ENCODE measurements around the gene ZC3HAV1.
"Not testable (repeated sequence)": the region's sequence is repeated elsewhere in the genome, so short reads cannot be mapped to it uniquely, and the experiment has no call there.

Gene ZC3HAV1

DNA sequence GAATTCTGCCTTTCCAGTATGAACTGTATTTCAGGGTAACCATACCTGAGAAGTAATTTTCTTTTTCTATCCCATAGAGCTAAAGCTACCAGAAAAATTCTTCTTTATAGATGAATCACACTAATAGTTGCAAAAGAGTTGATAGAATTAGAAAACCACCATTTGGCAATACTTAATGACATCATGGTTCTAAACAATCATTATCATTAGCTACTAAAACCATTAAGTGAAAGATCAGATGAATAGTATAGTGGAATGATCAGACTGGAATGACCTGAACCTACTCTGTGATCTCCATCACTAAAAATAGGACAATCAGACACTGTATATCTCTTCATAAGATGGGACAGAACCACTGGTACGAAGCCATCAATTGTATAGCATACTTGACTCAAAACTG is 53.8 kb downstream of the ZC3HAV1 start:
- no peaks in the 10 kb centered on the region for H3K4me1 ChIP-seq (ENCODE audit: control insufficient read depth, insufficient read depth, low read length)
- peaks cover 11% of the 10 kb centered on the region for H3K36me3 ChIP-seq (ENCODE audit: control insufficient read depth, insufficient read depth, low read length)
- no peak overlapping the region for H3K9ac ChIP-seq (ENCODE audit: low read length)
- H3K27ac ChIP-seq (ENCODE audit: low read depth, low read length) = no peak overlapping the region
- no peak overlapping the region for H3K4me3 ChIP-seq (ENCODE audit: low read length)
- no peaks in the 10 kb centered on the region for H3K27me3 ChIP-seq (ENCODE audit: control insufficient read depth, insufficient read depth, low read length)

DNA sequence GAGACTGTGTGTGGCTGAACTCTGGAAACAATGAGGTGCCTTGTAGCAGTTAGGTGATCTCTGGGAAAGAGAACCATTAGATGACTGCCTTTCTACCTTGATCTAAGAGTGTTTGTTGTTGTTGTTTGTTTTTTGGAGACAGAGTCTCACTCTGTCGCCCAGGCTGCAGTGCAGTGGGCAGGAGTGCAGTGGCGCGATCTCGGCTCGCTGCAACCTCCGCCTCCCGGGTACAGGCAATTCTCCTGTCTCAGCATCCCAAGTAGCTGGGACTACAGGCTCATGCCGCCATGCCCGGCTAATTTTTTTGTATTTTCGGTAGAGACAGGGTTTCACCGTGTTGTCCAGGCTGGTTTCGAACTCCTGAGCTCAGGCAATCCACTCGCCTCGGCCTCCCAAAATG is 54.9 kb downstream of the ZC3HAV1 start:
- not testable (repeated sequence) for H3K9ac ChIP-seq (ENCODE audit: low read length); H3K27ac ChIP-seq (ENCODE audit: low read depth, low read length); H3K4me1 ChIP-seq (ENCODE audit: control insufficient read depth, insufficient read depth, low read length); H3K4me3 ChIP-seq (ENCODE audit: low read length); H3K27me3 ChIP-seq (ENCODE audit: control insufficient read depth, insufficient read depth, low read length)
- peaks cover 11% of the 10 kb centered on the region for H3K36me3 ChIP-seq (ENCODE audit: control insufficient read depth, insufficient read depth, low read length)

DNA sequence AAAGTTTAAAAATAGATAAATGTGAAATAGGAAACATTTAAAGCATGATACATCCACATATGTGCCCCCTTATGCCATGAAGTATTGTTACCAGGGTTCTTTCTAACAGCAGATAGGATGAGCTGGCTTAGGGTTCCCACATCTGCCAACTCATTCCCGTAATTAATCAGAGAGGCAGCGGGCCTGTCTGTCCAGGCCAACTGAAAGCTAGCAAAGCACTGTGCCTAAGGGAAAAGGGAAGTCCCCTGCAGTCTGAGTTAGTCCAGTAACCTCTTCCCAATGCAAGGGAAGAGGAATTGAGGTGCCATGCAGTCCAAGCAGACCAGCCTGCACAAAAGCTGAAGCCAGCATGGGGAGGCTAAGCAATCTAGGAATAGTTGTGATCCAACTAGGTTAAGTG is 55.4 kb downstream of the ZC3HAV1 start:
- H3K9ac ChIP-seq (ENCODE audit: low read length) = no peak overlapping the region
- no peak overlapping the region for H3K4me3 ChIP-seq (ENCODE audit: low read length)
- peaks cover 14% of the 10 kb centered on the region for H3K36me3 ChIP-seq (ENCODE audit: control insufficient read depth, insufficient read depth, low read length)
- H3K27ac ChIP-seq (ENCODE audit: low read depth, low read length) = no peak overlapping the region
- no peaks in the 10 kb centered on the region for H3K27me3 ChIP-seq (ENCODE audit: control insufficient read depth, insufficient read depth, low read length)
- no peaks in the 10 kb centered on the region for H3K4me1 ChIP-seq (ENCODE audit: control insufficient read depth, insufficient read depth, low read length)

DNA sequence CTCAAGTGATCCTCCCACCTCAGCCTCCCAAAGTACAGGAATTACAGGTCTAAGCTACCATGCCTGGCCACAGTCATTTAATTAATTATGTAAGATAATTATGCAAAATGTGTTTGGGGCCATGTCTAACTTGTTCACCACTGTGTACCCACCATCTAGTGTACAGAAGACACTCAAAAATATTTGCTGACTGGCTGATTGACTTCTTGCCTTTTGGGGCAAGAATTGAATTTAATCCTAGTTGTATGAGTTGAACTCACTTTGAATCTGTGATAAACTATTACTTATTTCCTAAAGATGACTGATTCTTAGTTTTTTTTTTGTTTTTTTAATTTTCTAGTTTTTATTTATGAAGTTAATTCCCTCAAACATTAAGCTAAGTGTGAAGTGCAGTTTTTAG is 57.9 kb downstream of the ZC3HAV1 start:
- no peak overlapping the region for H3K9ac ChIP-seq (ENCODE audit: low read length)
- no peak overlapping the region for H3K4me3 ChIP-seq (ENCODE audit: low read length)
- no peaks in the 10 kb centered on the region for H3K27me3 ChIP-seq (ENCODE audit: control insufficient read depth, insufficient read depth, low read length)
- H3K4me1 ChIP-seq (ENCODE audit: control insufficient read depth, insufficient read depth, low read length) = no peaks in the 10 kb centered on the region
- no peak overlapping the region for H3K27ac ChIP-seq (ENCODE audit: low read depth, low read length)
- peaks cover 15% of the 10 kb centered on the region for H3K36me3 ChIP-seq (ENCODE audit: control insufficient read depth, insufficient read depth, low read length)

DNA sequence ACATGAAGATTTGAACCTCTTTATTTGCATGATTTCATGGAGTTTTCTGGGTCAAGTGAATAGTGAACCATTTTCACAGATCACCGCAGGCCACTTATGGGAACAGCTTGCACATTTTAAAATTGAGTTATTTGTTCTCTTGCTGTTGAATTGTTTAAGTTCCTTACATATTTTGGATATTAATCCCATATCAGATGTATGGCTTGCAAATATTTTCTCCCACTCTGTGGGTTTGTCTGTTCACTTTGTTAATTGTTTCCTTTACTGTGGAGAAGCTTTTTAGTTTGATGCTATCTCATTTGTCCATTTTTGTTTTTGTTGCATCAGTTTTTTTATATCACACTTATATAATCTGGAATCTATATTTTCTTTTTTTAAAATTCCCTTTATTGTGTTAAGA is 59.6 kb downstream of the ZC3HAV1 start:
- H3K4me1 ChIP-seq (ENCODE audit: control insufficient read depth, insufficient read depth, low read length) = no peaks in the 10 kb centered on the region
- no peaks in the 10 kb centered on the region for H3K27me3 ChIP-seq (ENCODE audit: control insufficient read depth, insufficient read depth, low read length)
- no peak overlapping the region for H3K4me3 ChIP-seq (ENCODE audit: low read length)
- H3K36me3 ChIP-seq (ENCODE audit: control insufficient read depth, insufficient read depth, low read length) = peaks cover 22% of the 10 kb centered on the region
- no peak overlapping the region for H3K27ac ChIP-seq (ENCODE audit: low read depth, low read length)
- no peak overlapping the region for H3K9ac ChIP-seq (ENCODE audit: low read length)

DNA sequence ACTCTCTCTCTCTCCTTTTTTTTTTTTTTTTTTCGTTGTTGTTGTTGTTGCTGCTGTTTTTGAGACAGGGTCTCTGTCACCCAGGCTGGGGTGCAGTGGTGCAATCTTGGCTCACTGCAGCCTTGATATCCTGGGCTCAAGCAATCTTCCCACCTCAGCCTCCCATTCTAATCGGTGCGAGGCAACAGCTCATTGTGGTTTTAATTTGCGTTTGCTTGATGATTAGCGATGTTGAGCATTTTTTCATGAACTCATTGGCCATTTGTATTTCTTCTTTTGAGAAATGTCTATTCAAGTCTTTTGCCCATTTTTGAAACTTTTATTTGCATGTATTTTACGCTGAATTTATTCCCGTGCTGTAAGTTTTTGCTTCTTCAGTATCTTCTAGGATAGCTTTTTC is 60.4 kb downstream of the ZC3HAV1 start:
- Histone ChIP-seq H3K27ac (ENCODE audit: low read depth, low read length) (no peak overlapping the region), H3K9ac (ENCODE audit: low read length) (no peak overlapping the region), H3K4me1 (ENCODE audit: control insufficient read depth, insufficient read depth, low read length) (no peaks in the 10 kb centered on the region), H3K27me3 (ENCODE audit: control insufficient read depth, insufficient read depth, low read length) (no peaks in the 10 kb centered on the region), H3K36me3 (ENCODE audit: control insufficient read depth, insufficient read depth, low read length) (peaks cover 17% of the 10 kb centered on the region), H3K4me3 (ENCODE audit: low read length) (no peak overlapping the region)

DNA sequence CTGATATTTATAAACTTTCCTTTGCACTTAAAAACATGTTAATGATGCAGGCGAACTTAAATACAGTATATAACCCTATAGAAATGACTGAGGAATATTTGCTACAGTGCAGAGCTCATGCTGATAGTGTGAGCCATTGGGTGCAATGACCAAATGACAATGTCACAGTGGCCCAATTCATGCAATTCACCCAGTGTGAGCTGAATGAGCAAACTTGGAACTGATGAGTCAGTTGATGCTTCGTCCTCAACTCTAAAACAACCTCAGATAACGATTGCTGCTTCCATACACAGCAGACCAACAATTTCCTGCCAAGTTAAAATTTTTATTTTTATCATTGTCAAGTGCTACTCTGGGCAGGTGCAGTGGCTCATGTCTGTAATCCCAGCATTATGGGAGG is 61.5 kb downstream of the ZC3HAV1 start:
- no peaks in the 10 kb centered on the region for H3K4me1 ChIP-seq (ENCODE audit: control insufficient read depth, insufficient read depth, low read length)
- no peak overlapping the region for H3K9ac ChIP-seq (ENCODE audit: low read length)
- H3K36me3 ChIP-seq (ENCODE audit: control insufficient read depth, insufficient read depth, low read length) = peaks cover 13% of the 10 kb centered on the region
- no peak overlapping the region for H3K27ac ChIP-seq (ENCODE audit: low read depth, low read length)
- H3K4me3 ChIP-seq (ENCODE audit: low read length) = no peak overlapping the region
- H3K27me3 ChIP-seq (ENCODE audit: control insufficient read depth, insufficient read depth, low read length) = no peaks in the 10 kb centered on the region

DNA sequence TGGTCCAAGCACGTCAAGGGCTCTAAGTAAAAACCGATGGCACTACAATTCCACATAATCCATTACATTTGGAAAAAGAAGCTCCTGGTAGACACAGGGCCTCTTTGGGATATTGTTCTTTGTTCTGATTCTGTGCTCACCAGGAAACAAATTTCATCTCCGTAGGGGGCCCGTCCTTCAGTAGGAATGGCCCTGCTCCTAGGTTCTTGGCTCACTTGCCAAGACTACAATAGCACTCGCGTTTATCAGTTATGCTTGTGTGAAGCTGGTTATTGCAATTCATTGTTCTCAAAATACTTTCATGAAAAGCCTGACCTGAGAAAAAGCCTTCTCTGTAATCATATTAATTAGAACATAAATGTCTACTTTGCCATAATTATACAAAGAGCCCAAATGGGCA is 63.4 kb downstream of the ZC3HAV1 start:
- Histone ChIP-seq H3K27ac (ENCODE audit: low read depth, low read length) (no peak overlapping the region), H3K9ac (ENCODE audit: low read length) (no peak overlapping the region), H3K4me1 (ENCODE audit: control insufficient read depth, insufficient read depth, low read length) (no peaks in the 10 kb centered on the region), H3K36me3 (ENCODE audit: control insufficient read depth, insufficient read depth, low read length) (peaks cover 13% of the 10 kb centered on the region), H3K4me3 (ENCODE audit: low read length) (no peak overlapping the region), H3K27me3 (ENCODE audit: control insufficient read depth, insufficient read depth, low read length) (no peaks in the 10 kb centered on the region)

DNA sequence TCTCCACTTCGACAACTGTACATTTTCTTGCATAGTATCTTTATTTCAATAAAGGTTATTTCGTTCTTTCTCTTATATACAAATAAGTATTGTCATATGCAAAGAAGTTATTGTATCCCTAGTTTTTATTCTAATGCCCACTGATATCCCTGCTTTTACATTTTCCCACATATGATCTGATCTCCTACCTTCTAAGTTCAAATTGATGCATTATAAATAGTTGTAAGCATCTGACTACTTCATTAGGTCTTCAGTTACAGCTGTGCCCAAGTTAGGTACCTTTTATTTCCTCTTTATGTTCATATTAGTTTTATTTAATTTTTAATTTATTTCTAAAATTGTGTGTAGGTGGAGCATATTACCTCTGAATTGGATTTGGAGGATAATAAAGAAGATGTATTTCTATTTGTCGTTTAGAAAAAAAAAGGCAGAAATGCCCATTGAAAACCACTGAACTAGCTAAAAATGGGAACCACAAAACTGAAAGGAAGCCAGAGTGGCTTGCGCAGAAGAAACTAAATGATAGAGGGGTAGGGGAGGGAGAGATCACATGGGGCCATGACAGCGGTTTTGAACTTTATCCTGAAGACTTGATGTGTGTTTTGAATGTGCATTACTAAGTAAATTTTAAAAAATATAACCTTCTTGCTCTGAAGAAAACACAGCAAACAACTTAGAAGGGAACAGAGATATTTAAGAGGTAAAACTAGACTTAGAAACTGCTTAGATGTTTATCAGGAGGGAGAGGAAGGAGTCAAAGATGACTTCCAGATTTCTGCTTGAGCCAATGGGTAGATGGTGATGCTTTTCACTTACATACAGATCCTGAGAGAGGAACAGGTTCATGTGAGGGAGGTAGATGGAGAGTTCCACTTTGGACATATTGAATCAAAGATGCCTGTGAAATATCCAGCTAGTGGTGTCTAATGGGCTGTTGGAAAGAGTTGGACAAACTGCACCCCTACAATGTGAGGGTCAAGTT is 64.4 kb downstream of the ZC3HAV1 start:
- H3K4me3 ChIP-seq (ENCODE audit: low read length) = no peak overlapping the region
- no peaks in the 10 kb centered on the region for H3K4me1 ChIP-seq (ENCODE audit: control insufficient read depth, insufficient read depth, low read length)
- no peak overlapping the region for H3K9ac ChIP-seq (ENCODE audit: low read length)
- H3K27ac ChIP-seq (ENCODE audit: low read depth, low read length) = no peak overlapping the region
- peaks cover 13% of the 10 kb centered on the region for H3K36me3 ChIP-seq (ENCODE audit: control insufficient read depth, insufficient read depth, low read length)
- H3K27me3 ChIP-seq (ENCODE audit: control insufficient read depth, insufficient read depth, low read length) = no peaks in the 10 kb centered on the region

DNA sequence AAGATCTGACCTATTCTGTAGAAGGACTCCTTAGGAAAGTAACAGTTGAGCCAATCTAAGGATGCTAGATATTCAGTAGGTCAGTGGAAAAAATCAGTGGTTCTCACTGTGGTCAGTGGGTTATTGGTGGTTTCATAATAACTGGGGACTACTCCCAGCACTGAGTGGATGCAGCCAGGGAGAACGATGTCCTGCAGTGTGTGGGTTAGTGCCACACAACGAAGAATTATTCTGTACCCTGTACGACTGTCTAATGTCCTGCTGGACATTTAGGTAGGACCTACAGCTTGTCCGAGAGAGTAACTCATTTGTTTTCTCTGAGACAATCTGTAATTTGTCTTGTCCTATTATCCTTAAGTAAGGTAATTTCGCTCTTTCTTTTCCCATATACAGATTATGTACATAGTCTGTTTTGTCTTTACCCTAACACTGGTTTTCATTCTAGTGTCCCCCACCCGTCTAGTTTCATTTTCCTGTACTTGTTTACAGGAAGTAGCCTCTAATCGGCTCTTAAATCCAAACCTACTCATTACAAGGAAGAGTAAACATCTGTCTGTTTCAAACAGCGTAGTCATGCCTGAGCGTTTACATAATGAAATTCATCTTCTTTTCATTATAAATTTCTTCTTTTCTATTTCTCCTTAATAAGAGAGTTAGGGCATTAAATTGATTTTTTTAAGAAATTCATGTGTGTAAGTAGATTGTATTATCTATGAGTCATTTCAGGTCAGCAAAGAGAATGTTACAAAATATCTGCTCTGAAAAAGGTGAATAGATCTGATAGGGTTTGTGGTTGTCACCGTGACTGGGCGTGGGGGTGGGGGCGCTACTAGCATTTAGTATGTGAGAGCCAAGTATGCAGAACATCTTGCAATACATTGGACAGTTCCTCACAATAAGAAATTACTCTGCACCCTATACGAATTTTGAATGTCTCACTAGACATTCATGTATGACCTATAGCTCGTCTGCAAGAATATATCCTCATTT is 65.4 kb downstream of the ZC3HAV1 start:
- H3K27ac ChIP-seq (ENCODE audit: low read depth, low read length) = no peak overlapping the region

DNA sequence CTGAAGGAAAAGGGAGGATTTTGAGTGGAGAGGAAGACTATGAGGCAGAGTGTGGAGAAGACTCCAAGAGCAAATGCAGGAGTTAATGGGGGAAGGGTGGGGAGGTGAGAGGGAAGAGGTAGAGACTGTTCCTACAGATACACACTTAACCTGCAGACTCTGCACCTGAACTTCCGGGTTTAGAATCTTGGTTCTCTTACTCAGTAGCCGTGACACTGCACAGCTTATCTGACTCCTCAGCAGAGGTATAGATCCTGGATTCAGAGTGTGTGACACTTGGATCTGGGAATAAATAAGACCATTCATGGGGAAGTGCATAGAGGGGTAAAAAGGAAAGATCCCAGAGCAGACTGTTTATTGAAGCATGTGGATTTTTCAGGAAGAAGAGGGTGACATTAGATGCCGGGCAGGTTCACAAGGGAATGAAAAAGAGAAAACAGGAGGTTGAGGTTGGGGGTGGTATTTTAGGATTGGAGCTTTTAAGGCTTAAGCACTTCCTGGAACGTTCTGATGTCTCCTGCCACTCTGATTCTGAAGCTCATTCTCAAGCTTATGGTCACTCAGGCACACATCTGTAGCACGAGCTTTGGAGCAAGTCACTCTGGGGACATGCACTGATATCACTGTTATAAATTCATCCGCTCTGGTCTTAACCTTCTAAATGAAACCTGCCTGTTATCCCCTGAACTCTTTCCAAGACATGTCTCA is 68.0 kb downstream of the ZC3HAV1 start:
- Histone ChIP-seq H3K9ac (ENCODE audit: low read length) (no peak overlapping the region), H3K4me3 (ENCODE audit: low read length) (no peak overlapping the region), H3K36me3 (ENCODE audit: control insufficient read depth, insufficient read depth, low read length) (peaks cover 6% of the 10 kb centered on the region), H3K27ac (ENCODE audit: low read depth, low read length) (no peak overlapping the region), H3K4me1 (ENCODE audit: control insufficient read depth, insufficient read depth, low read length) (no peaks in the 10 kb centered on the region), H3K27me3 (ENCODE audit: control insufficient read depth, insufficient read depth, low read length) (no peaks in the 10 kb centered on the region)

More for the DNA sequence above, 65.4 kb downstream of the ZC3HAV1 start:
- Histone ChIP-seq H3K36me3 (ENCODE audit: control insufficient read depth, insufficient read depth, low read length) (peaks cover 11% of the 10 kb centered on the region), H3K4me3 (ENCODE audit: low read length) (no peak overlapping the region), H3K9ac (ENCODE audit: low read length) (no peak overlapping the region), H3K4me1 (ENCODE audit: control insufficient read depth, insufficient read depth, low read length) (no peaks in the 10 kb centered on the region), H3K27me3 (ENCODE audit: control insufficient read depth, insufficient read depth, low read length) (no peaks in the 10 kb centered on the region)

DNA sequence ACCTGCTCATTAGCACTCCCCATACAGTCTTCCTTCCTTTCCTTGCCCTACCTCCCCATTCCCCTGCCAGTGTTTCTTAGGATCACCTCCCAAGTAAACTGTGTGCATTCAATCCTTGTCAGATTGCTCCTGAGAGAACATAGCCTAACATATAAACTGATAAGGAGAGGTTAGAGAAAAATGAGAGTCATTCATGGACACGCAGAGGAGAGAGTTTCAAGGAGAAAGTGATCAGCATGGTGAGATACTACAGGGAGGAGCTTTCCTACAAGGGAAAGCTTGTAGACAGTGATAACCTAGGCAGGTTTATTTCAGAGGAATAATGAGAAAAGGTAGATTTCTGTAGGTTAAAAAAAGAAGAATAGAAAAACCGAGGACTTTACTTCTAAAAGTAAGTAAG is 70.8 kb downstream of the ZC3HAV1 start:
- Histone ChIP-seq H3K4me3 (ENCODE audit: low read length) (no peak overlapping the region), H3K27me3 (ENCODE audit: control insufficient read depth, insufficient read depth, low read length) (no peaks in the 10 kb centered on the region), H3K27ac (ENCODE audit: low read depth, low read length) (no peak overlapping the region), H3K4me1 (ENCODE audit: control insufficient read depth, insufficient read depth, low read length) (no peaks in the 10 kb centered on the region), H3K36me3 (ENCODE audit: control insufficient read depth, insufficient read depth, low read length) (no peaks in the 10 kb centered on the region), H3K9ac (ENCODE audit: low read length) (no peak overlapping the region)

Measured in rectal smooth muscle tissue (tissue), 1 donor.